Measurements from ENCODE around the gene RNF220.

GRCh38 chr1:44608141-44608540 lies 203.1 kb downstream of the RNF220 start:
- TF ChIP-seq JUN (CRISPR knock-in tag; IDR thresholded peaks at IDR 0.05) (no peak), ATF2 (CRISPR knock-in tag; IDR thresholded peaks at IDR 0.05; ENCODE audit: borderline replicate concordance, low read depth) (no peak), ATF3 (CRISPR knock-in tag; conservative IDR thresholded peaks at IDR 0.05) (no peak), ZNF232 (CRISPR knock-in tag; IDR thresholded peaks at IDR 0.05) (no peak), CTCF (IDR thresholded peaks at IDR 0.05) (peak; percentile 26; the same call in 1 of the 2 replicates)

Data from WTC11 (cell line).